Sigmoid colon (tissue), 4 donors: ENCODE measurements around the gene ATP10D.

ENCODE experiments used
- CTCF ChIP-seq, 4 experiments: fragments of 450-650 bp in 3 of 4; fragments of 200-600 bp in 1 of 4; IDR thresholded peaks; one replicate each; pipeline ENCODE4 v1.5.1; 2016 to 2019; ENCODE audit warnings: antibody characterized with exemption in 4 of 4, mild to moderate bottlenecking in 3 of 4, moderate library complexity in 2 of 4
- EP300 ChIP-seq, 4 donors: sonication (generic); formaldehyde crosslinking; IDR thresholded peaks; one replicate each; pipeline ENCODE4 v1.6.1; 2017; ENCODE audit warnings: antibody characterized with exemption in 4 of 4
- POLR2A ChIP-seq, 2 donors: fragments of 450-650 bp; IDR thresholded peaks; one replicate each; pipeline ENCODE4 v1.6.1; 2016; ENCODE audit warnings: antibody characterized with exemption in 2 of 2, mild to moderate bottlenecking in 2 of 2, moderate library complexity in 2 of 2

GRCh38 chr4:47462799-47463234 is 22.3 kb upstream of the ATP10D start:
- TF ChIP-seq CTCF (IDR thresholded peaks at IDR 0.05) (no peak), EP300 (IDR thresholded peaks at IDR 0.05) (no peak), POLR2A (IDR thresholded peaks at IDR 0.05) (no peak)
